Suprapubic skin (tissue), 4 donors: Measurements from ENCODE around the gene EFR3B. TPM values are rescaled to one million over a fixed set of nuclear protein-coding genes. Genes with fewer than 3 reads are reported as not detected.

Experiments used
- DNase-seq, 2 donors: peaks; one replicate each; pipeline ENCODE4 v3.0.0-alpha.2; 2019; ENCODE audit warnings: low spot score in 2 of 2
- H3K27ac ChIP-seq: fragments of 200-600 bp; sonication (generic); one replicate; pipeline ENCODE4 v1.5.1; 2019
- H3K27me3 ChIP-seq: fragments of 200-600 bp; sonication (generic); one replicate; pipeline ENCODE4 v1.5.1; 2019
- H3K36me3 ChIP-seq: fragments of 200-600 bp; sonication (generic); one replicate; pipeline ENCODE4 v1.5.1; 2019
- H3K4me1 ChIP-seq: fragments of 200-600 bp; sonication (generic); one replicate; pipeline ENCODE4 v1.5.1; 2019
- H3K4me3 ChIP-seq: fragments of 200-600 bp; sonication (generic); one replicate; pipeline ENCODE4 v1.5.1; 2019; ENCODE audit warnings: mild to moderate bottlenecking
- H3K9me3 ChIP-seq: fragments of 200-600 bp; sonication (generic); one replicate; pipeline ENCODE4 v1.5.1; 2019
- EP300 ChIP-seq: sonication (generic); formaldehyde crosslinking; IDR thresholded peaks from one replicate; pipeline ENCODE4 v1.6.1; 2017; ENCODE audit warnings: antibody characterized with exemption
- POLR2A ChIP-seq, 2 donors: fragments of 450-650 bp; IDR thresholded peaks; one replicate each; pipeline ENCODE4 v1.6.1; 2017; ENCODE audit warnings: antibody characterized with exemption in 2 of 2, mild to moderate bottlenecking in 2 of 2, moderate library complexity in 2 of 2
- POLR2AphosphoS5 ChIP-seq, 3 donors: sonication (generic); formaldehyde crosslinking; IDR thresholded peaks; one replicate each; pipeline ENCODE4 v1.6.1; 2017; ENCODE audit warnings: antibody characterized with exemption in 3 of 3
- WGBS: methylation state at CpG from one replicate; pipeline ENCODE4 v1.1.5; 2018; 5-methylcytosine and 5-hydroxymethylcytosine counted together
- total RNA-seq, 4 donors: library from RNA; depleted of rRNA; stranded (reverse); fragments of >200 nt; gene quantifications; one replicate each; pipeline ENCODE4 v1.1.0, GENCODE V29; 2016
- TF ChIP-seq, protein P1 (sequence below), 2 donors: fragments of 200-600 bp in 1 of 2; fragments of 450-650 bp in 1 of 2; sonication (generic) in 1 of 2; IDR thresholded peaks; one replicate each; pipeline ENCODE4 v1.5.1; 2016 to 2019; ENCODE audit warnings: antibody characterized with exemption in 2 of 2, mild to moderate bottlenecking in 1 of 2, moderate library complexity in 1 of 2

Gene EFR3B
- total RNA-seq, 4 donors from 2014 or later: 0.79 to 1.5 (median 1.2) TPM

GRCh38 chr2:25054720-25055119 lies 12.8 kb downstream of the EFR3B start:
- TF ChIP-seq POLR2AphosphoS5 (IDR thresholded peaks at IDR 0.05) (no peak), EP300 (no peak), POLR2A (IDR thresholded peaks at IDR 0.05) (no peak)
- TF ChIP-seq, protein P1, sequence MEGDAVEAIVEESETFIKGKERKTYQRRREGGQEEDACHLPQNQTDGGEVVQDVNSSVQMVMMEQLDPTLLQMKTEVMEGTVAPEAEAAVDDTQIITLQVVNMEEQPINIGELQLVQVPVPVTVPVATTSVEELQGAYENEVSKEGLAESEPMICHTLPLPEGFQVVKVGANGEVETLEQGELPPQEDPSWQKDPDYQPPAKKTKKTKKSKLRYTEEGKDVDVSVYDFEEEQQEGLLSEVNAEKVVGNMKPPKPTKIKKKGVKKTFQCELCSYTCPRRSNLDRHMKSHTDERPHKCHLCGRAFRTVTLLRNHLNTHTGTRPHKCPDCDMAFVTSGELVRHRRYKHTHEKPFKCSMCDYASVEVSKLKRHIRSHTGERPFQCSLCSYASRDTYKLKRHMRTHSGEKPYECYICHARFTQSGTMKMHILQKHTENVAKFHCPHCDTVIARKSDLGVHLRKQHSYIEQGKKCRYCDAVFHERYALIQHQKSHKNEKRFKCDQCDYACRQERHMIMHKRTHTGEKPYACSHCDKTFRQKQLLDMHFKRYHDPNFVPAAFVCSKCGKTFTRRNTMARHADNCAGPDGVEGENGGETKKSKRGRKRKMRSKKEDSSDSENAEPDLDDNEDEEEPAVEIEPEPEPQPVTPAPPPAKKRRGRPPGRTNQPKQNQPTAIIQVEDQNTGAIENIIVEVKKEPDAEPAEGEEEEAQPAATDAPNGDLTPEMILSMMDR (IDR thresholded peaks at IDR 0.05): no peak
- Histone ChIP-seq H3K27me3 (no peaks in the 10 kb centered on the region), H3K27ac (no peak overlapping the region), H3K4me3 (no peak overlapping the region), H3K36me3 (no peaks in the 10 kb centered on the region), H3K9me3 (no peaks in the 10 kb centered on the region), H3K4me1 (no peaks in the 10 kb centered on the region)
- 86% methylated on average over 4 of the region's 4 CpGs for WGBS
- no peak for DNase-seq

DNA sequence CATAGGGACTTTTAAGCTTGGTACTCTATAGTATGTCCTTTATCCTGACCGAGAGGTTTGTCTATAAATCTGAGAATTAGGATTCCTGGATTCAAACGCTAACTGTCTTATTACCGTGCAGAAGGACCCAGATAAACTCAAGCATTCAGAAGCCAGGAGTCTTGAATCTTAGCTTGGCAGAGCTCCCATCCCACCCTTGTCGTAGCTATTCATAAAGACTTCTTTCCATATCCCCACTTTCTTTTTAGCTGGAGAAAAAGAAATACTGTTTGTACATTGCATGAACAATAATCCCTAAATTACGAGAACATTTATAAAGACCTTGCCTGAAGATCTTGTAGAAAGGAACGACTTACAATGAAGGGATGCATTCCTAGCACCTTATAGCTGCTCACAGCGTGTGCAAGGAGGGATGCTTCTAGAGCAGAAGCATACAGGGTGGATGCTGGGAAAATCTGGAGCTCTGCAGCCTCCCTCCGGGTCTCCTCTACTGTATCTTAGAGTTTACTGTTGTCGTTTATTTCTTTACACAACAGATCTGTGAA lies 13.6 kb downstream of the EFR3B start:
- Histone ChIP-seq H3K36me3 (no peaks in the 10 kb centered on the region), H3K27me3 (no peaks in the 10 kb centered on the region), H3K9me3 (no peaks in the 10 kb centered on the region), H3K4me1 (no peaks in the 10 kb centered on the region), H3K4me3 (no peak overlapping the region), H3K27ac (no peak overlapping the region)
- no peak for TF ChIP-seq POLR2AphosphoS5 (IDR thresholded peaks at IDR 0.05)
- TF ChIP-seq, protein P1 (IDR thresholded peaks at IDR 0.05): no peak
- TF ChIP-seq POLR2A (IDR thresholded peaks at IDR 0.05): no peak
- no peak for TF ChIP-seq EP300
- WGBS: 83% methylated on average over 9 of the region's 9 CpGs
- DNase-seq: no peak

DNA sequence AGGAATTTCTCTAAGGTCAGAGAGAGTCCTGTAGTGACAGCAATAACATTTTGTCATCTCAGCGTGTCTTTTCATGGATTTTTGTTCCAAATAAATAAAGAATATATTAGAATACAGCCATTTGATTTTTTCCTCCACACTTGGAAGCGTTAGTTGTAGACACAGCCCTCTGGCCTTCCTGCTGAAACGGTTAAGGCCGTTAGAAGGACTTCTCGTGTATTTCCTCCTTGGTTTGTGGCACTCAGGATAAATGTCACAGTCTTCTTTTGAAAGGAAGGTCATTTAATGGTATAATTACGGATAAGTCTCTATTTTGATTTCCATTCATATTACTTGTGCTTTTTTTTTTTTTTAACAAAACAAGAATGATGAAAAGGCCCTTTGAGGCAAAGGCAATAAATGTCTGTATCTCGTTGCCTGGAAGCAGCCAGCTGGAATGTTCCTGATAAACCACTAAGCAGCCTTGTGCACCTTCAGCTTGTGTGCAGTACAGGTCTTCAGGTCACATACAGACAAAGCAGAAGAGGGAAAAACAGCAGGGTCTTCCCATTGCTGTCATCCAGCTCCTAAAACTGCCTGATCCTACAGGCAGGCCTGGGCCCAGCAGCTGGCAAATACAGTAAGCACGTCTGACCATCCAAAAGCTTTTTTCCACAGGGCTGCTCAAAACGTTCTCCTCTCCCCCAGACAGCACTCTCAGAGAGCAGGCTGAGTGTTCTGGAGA lies 14.4 kb downstream of the EFR3B start:
- Histone ChIP-seq H3K4me1 (no peaks in the 10 kb centered on the region), H3K36me3 (no peaks in the 10 kb centered on the region)
- WGBS: 75% methylated on average over 9 of the region's 9 CpGs

DNA sequence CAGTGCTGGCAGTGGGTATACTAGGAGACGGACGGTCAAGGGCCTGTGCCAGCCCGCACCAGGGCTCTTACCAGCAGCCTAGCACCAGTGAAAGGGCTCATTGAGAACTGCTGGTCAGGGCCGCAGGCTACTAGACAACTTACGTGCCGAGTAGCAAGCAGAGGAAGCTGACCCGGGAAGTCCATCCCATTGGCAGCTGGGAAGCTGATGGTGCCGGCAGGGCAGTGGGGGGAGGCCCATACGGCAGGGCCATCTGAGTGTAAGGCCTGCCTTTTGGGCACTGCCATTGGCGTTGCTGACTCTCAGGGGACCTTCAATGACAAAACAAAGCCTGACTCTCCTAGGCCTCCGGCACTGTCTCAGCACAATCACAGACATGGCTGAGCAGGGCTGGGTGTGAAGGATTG lies 20.6 kb downstream of the EFR3B start:
- H3K4me3 ChIP-seq: no peak overlapping the region
- H3K9me3 ChIP-seq: no peaks in the 10 kb centered on the region
- no peak overlapping the region for H3K27ac ChIP-seq
- no peaks in the 10 kb centered on the region for H3K36me3 ChIP-seq
- H3K27me3 ChIP-seq: no peaks in the 10 kb centered on the region
- 78% methylated on average over 11 of the region's 11 CpGs for WGBS
- no peak for TF ChIP-seq POLR2A (IDR thresholded peaks at IDR 0.05)
- TF ChIP-seq POLR2AphosphoS5 (IDR thresholded peaks at IDR 0.05): no peak
- TF ChIP-seq, protein P1 (IDR thresholded peaks at IDR 0.05): no peak
- TF ChIP-seq EP300: no peak
- DNase-seq: no peak
- peaks cover 11% of the 10 kb centered on the region for H3K4me1 ChIP-seq

More for the DNA sequence above, 14.4 kb downstream of the EFR3B start:
- no peak for DNase-seq
- Histone ChIP-seq H3K4me3 (no peak overlapping the region), H3K9me3 (no peaks in the 10 kb centered on the region), H3K27me3 (no peaks in the 10 kb centered on the region), H3K27ac (no peak overlapping the region)
- no peak for TF ChIP-seq POLR2AphosphoS5 (IDR thresholded peaks at IDR 0.05)
- no peak for TF ChIP-seq POLR2A (IDR thresholded peaks at IDR 0.05)
- no peak for TF ChIP-seq EP300
- TF ChIP-seq, protein P1 (IDR thresholded peaks at IDR 0.05): no peak

DNA sequence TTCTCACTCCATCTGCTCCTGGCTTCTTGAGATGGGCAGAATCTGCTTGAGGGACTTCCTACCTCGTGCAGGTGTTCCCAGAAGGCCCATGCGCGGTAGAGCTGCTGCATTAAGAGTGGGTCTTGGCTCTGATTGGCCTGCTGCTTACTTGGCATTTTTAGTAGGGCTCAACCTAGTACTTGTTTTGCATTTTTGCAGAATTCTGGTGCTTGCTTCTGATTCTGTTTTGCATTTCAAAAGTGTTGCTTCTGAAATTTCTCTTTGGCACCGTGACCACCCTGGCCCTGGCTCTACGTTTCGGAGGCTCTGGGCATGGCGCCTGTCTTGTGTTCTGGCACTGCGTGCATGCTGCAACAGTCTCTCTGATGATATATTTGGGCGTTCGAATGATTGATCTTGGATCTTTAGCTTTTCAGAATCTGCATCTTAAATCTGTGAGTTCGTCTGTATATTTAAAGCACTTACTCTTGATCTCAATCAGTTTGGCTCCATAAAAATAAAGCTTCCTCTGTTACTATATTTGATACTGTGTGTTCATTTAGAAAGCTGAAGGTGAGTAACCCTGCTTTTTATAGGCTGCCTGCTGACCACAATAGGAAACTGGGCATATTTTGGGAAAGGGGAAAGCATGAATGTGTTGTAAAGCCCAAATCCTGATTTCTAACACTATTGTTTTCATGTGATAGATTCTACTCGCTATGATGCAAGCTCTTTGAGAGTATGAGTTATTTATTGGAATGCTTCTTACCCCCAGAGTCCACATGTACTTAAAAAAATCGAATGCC lies 22.2 kb downstream of the EFR3B start:
- 36% methylated on average over 13 of the region's 13 CpGs for WGBS
- peaks cover 11% of the 10 kb centered on the region for H3K4me1 ChIP-seq
- no peaks in the 10 kb centered on the region for H3K9me3 ChIP-seq
- no peaks in the 10 kb centered on the region for H3K36me3 ChIP-seq
- TF ChIP-seq POLR2AphosphoS5 (IDR thresholded peaks at IDR 0.05) (no peak), EP300 (no peak)
- TF ChIP-seq, protein P1 (IDR thresholded peaks at IDR 0.05): no peak
- no peak for DNase-seq
- no peak overlapping the region for H3K4me3 ChIP-seq
- no peak overlapping the region for H3K27ac ChIP-seq
- no peaks in the 10 kb centered on the region for H3K27me3 ChIP-seq
